RPMI7951 (cell line): ENCODE data around the gene RAPGEF3. TPM values are rescaled to one million over a fixed set of nuclear protein-coding genes. Genes with fewer than 3 reads are reported as not detected.

ENCODE experiments used
- DNase-seq: peaks from one replicate; pipeline ENCODE4 v3.0.0-alpha.2; 2012; ENCODE audit warnings: low read depth
- total RNA-seq: library from RNA; depleted of rRNA; stranded (reverse); fragments of >200 nt; shearing (Covaris generic); gene quantifications from 2 replicates; pipeline ENCODE4 v1.2.3, GENCODE V29; 2014

The RAPGEF3 gene
- total RNA-seq, 1 experiment from 2014 or later, result 0.48 TPM

GRCh38 chr12:47790676-47791350 lies 32.1 kb upstream of the RAPGEF3 start:
- no peak for DNase-seq

- no peak for DNase-seq
Measured at GRCh38 chr12:47789712-47790489, 31.2 kb upstream of the RAPGEF3 start.

- DNase-seq, result no peak
Measured at GRCh38 chr12:47789141-47789540, 30.5 kb upstream of the RAPGEF3 start.

GRCh38 chr12:47787596-47788319 lies 29.1 kb upstream of the RAPGEF3 start:
- no peak for DNase-seq

- no peak for DNase-seq
Measured at GRCh38 chr12:47786662-47787280, 28.1 kb upstream of the RAPGEF3 start.

- DNase-seq, result no peak
Measured at GRCh38 chr12:47785887-47786661, 27.4 kb upstream of the RAPGEF3 start.

- no peak for DNase-seq
Measured at GRCh38 chr12:47785036-47785886, 26.6 kb upstream of the RAPGEF3 start.

- no peak for DNase-seq
Measured at GRCh38 chr12:47783821-47784819, 25.4 kb upstream of the RAPGEF3 start.

GRCh38 chr12:47783024-47783755 lies 24.5 kb upstream of the RAPGEF3 start:
- no peak for DNase-seq

- DNase-seq, result no peak
Measured at GRCh38 chr12:47782372-47782770, 23.7 kb upstream of the RAPGEF3 start.

- DNase-seq, result no peak
Measured at GRCh38 chr12:47781479-47782371, 23.0 kb upstream of the RAPGEF3 start.

- no peak for DNase-seq
Measured at GRCh38 chr12:47779943-47780504, 21.3 kb upstream of the RAPGEF3 start.

GRCh38 chr12:47779301-47779942 lies 20.7 kb upstream of the RAPGEF3 start:
- peak; percentile 74 for DNase-seq

- DNase-seq, result no peak
Measured at GRCh38 chr12:47778881-47779280, 20.2 kb upstream of the RAPGEF3 start.

- DNase-seq, result peak; percentile 64
Measured at GRCh38 chr12:47777741-47778558, 19.3 kb upstream of the RAPGEF3 start.

GRCh38 chr12:47777151-47777550 lies 18.5 kb upstream of the RAPGEF3 start:
- no peak for DNase-seq
